Erythroblast (primary cell): Measurements from ENCODE around the gene TMEM169.

ENCODE experiments used
- DNase-seq, 2 experiments: peaks; one replicate each; lab custom pipeline; 2025; lab: John Stamatoyannopoulos, UW
- GATA1 ChIP-seq: IDR thresholded peaks from 2 replicates; pipeline ENCODE4 v1.6.1; 2011; ENCODE audit warnings: low read depth, mild to moderate bottlenecking, control low read depth, low read length, moderate library complexity
- POLR2A ChIP-seq: IDR thresholded peaks from 2 replicates; pipeline ENCODE4 v1.6.1; 2011; ENCODE audit warnings: mild to moderate bottlenecking, low read length

The TMEM169 gene

GRCh38 chr2:216056739-216057138, 25.0 kb upstream of the TMEM169 start:
- TF ChIP-seq POLR2A, result no peak
- TF ChIP-seq GATA1, result no peak
- DNase-seq, result no peak

- TF ChIP-seq GATA1 (no peak), POLR2A (no peak)
- no peak for DNase-seq
These were observed 24.0 kb upstream of the TMEM169 start for GRCh38 chr2:216057688-216058193.

- no peak for TF ChIP-seq POLR2A
- no peak for TF ChIP-seq GATA1
- peak in 1 of 2 experiments; percentile 24 for DNase-seq
These were observed 22.4 kb upstream of the TMEM169 start for GRCh38 chr2:216059233-216059834.

GRCh38 chr2:216064014-216064630, 17.6 kb upstream of the TMEM169 start:
- peak in 1 of 2 experiments; percentile 5 for DNase-seq
- TF ChIP-seq POLR2A (no peak), GATA1 (no peak)

GRCh38 chr2:216064665-216065064, 17.1 kb upstream of the TMEM169 start:
- DNase-seq, result no peak
- TF ChIP-seq POLR2A, result no peak
- no peak for TF ChIP-seq GATA1

GRCh38 chr2:216066230-216066629, 15.5 kb upstream of the TMEM169 start:
- no peak for TF ChIP-seq POLR2A
- no peak for TF ChIP-seq GATA1
- no peak for DNase-seq

- no peak for TF ChIP-seq GATA1
- TF ChIP-seq POLR2A, result no peak
- DNase-seq, result no peak
These were observed 12.7 kb upstream of the TMEM169 start for GRCh38 chr2:216069028-216069427.

GRCh38 chr2:216070195-216070594, 11.5 kb upstream of the TMEM169 start:
- TF ChIP-seq POLR2A, result no peak
- no peak for TF ChIP-seq GATA1
- DNase-seq, result no peak

- TF ChIP-seq POLR2A, result no peak
- TF ChIP-seq GATA1, result no peak
- no peak for DNase-seq
These were observed 10.4 kb upstream of the TMEM169 start for GRCh38 chr2:216071111-216071851.

GRCh38 chr2:216072473-216072872, 9.2 kb upstream of the TMEM169 start:
- no peak for DNase-seq
- TF ChIP-seq GATA1 (no peak), POLR2A (no peak)

- DNase-seq, result no peak
- no peak for TF ChIP-seq POLR2A
- TF ChIP-seq GATA1, result no peak
These were observed 7.9 kb upstream of the TMEM169 start for GRCh38 chr2:216073773-216074172.

GRCh38 chr2:216074380-216074779, 7.3 kb upstream of the TMEM169 start:
- TF ChIP-seq GATA1 (no peak), POLR2A (no peak)
- DNase-seq, result no peak

- no peak for DNase-seq
- TF ChIP-seq GATA1 (no peak), POLR2A (no peak)
These were observed 6.9 kb upstream of the TMEM169 start for GRCh38 chr2:216074794-216075193.

GRCh38 chr2:216075510-216076485, 5.9 kb upstream of the TMEM169 start:
- DNase-seq, result no peak
- TF ChIP-seq GATA1 (no peak), POLR2A (no peak)
